Endodermal cell (in vitro differentiated cells): Measurements from ENCODE around the gene GALNT16. TPM values are rescaled to one million over a fixed set of nuclear protein-coding genes. Genes with fewer than 3 reads are reported as not detected.

Source experiments
- DNase-seq: peaks from one replicate; pipeline ENCODE4 v3.0.0-alpha.2; 2017
- H3K27ac ChIP-seq: 2 replicates; pipeline ENCODE4 v1.5.1; 2013; ENCODE audit warnings: mild to moderate bottlenecking, low read depth, low read length, moderate library complexity
- H3K27me3 ChIP-seq: 2 replicates; pipeline ENCODE4 v1.6.1; 2013; ENCODE audit warnings: mild to moderate bottlenecking, low read length, moderate library complexity; ENCODE audit not compliant: insufficient read depth, control insufficient read depth, poor library complexity, severe bottlenecking
- H3K36me3 ChIP-seq: 2 replicates; pipeline ENCODE4 v1.7.0; 2013; ENCODE audit warnings: mild to moderate bottlenecking, low read length, moderate library complexity; ENCODE audit not compliant: control insufficient read depth, insufficient read depth
- H3K4me1 ChIP-seq: one replicate; pipeline ENCODE4 v1.7.0; 2013; ENCODE audit warnings: low read length; ENCODE audit not compliant: control insufficient read depth, insufficient read depth
- H3K4me3 ChIP-seq: 2 replicates; pipeline ENCODE4 v1.5.1; 2013; ENCODE audit warnings: mild to moderate bottlenecking, low read length, moderate library complexity
- H3K9ac ChIP-seq: 2 replicates; pipeline ENCODE4 v1.6.1; 2013; ENCODE audit warnings: mild to moderate bottlenecking, low read length, moderate library complexity; ENCODE audit not compliant: poor library complexity, severe bottlenecking; ENCODE audit errors: extremely low read depth
- H3K9me3 ChIP-seq: 2 replicates; pipeline ENCODE4 v1.6.1; 2013; ENCODE audit warnings: mild to moderate bottlenecking, low read length, moderate library complexity; ENCODE audit not compliant: control insufficient read depth
- H3K27ac Mint-ChIP-seq: 2 replicates; pipeline ENCODE4 v1.8.0; 2020; ENCODE audit warnings: mixed read lengths
- H3K27me3 Mint-ChIP-seq: 2 replicates; pipeline ENCODE4 v1.8.0; 2021; ENCODE audit warnings: mild to moderate bottlenecking, mixed read lengths; ENCODE audit not compliant: insufficient read depth
- H3K36me3 Mint-ChIP-seq: 2 replicates; pipeline ENCODE4 v1.8.0; 2020; ENCODE audit warnings: low read depth, mixed read lengths
- H3K4me1 Mint-ChIP-seq: 2 replicates; pipeline ENCODE4 v1.8.0; 2020; ENCODE audit warnings: mixed read lengths
- H3K4me3 Mint-ChIP-seq: 2 replicates; pipeline ENCODE4 v1.8.0; 2020; ENCODE audit warnings: mild to moderate bottlenecking, moderate library complexity, mixed read lengths
- H3K9me3 Mint-ChIP-seq: 2 replicates; pipeline ENCODE4 v1.8.0; 2020; ENCODE audit warnings: mild to moderate bottlenecking, mixed read lengths
- CTCF ChIP-seq: fragments of 200-600 bp; sonication (generic); conservative IDR thresholded peaks from 2 replicates; pipeline ENCODE4 v1.5.0; 2021; ENCODE audit warnings: antibody characterized with exemption, mild to moderate bottlenecking
- WGBS, 2 experiments: methylation state at CpG; one replicate each; pipeline versions ENCODE4 v1.1.5 to v1.1.7; 2013; ENCODE audit warnings: missing lambda C conversion rate in 2 of 2, mixed read lengths in 1 of 2; ENCODE audit not compliant: insufficient coverage in 1 of 2, insufficient read length in 1 of 2; 5-methylcytosine and 5-hydroxymethylcytosine counted together
- total RNA-seq, 2 donors: library from RNA; stranded (reverse); fragmentation: NEBNext Ultra II Directional in 1 of 2; extraction: Animal tissue kit (Norgen Biotek cat#: 25700) in 1 of 2; gene quantifications; 2 replicates in 1 of 2; 3 replicates in 1 of 2; pipeline ENCODE4 v1.2.1, GENCODE V29; 2021

GALNT16 gene
- total RNA-seq, 2 donors from 2014 or later: 2.2 to 8.0 TPM

DNA sequence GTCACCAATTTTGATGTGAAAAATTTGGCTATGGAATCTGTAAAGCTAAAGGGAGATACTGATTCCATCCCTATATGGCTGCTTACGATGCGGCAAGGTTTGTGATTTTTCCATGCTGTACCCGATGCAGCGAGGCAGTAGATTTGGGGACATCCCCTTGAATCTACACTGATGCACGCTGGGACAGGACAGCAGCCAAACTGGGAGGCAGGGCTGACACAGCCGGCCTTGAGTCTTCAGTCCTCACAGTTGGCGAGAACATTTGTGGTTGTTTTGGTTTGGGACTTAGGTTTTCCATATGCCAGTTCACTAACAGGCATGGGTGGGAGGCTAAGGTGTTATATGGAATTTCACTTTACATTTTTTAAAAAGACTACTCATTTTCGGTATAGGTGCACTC lies 3.8 kb downstream of the GALNT16 start:
- no peaks in the 10 kb centered on the region for H3K9me3 ChIP-seq
- H3K4me3 Mint-ChIP-seq: no peak overlapping the region
- H3K36me3 ChIP-seq: no peaks in the 10 kb centered on the region
- no peak overlapping the region for H3K9ac ChIP-seq
- no peaks in the 10 kb centered on the region for H3K36me3 Mint-ChIP-seq
- 92 to 100% methylated on average over 1 to 8 of the region's 8 CpGs for WGBS, 2 experiments
- no peak for TF ChIP-seq CTCF
- H3K27me3 Mint-ChIP-seq: peaks cover 44% of the 10 kb centered on the region
- no peak overlapping the region for H3K27ac Mint-ChIP-seq
- peaks cover 18% of the 10 kb centered on the region for H3K4me1 Mint-ChIP-seq
- H3K27me3 ChIP-seq: peaks cover 6% of the 10 kb centered on the region
- no peak overlapping the region for H3K27ac ChIP-seq
- H3K9me3 Mint-ChIP-seq: no peaks in the 10 kb centered on the region
- no peak overlapping the region for H3K4me3 ChIP-seq
- no peak for DNase-seq
- peaks cover 9% of the 10 kb centered on the region for H3K4me1 ChIP-seq

GRCh38 chr14:69266572-69267345 lies 6.8 kb downstream of the GALNT16 start:
- 89 to 92% methylated on average over 5 to 8 of the region's 8 CpGs for WGBS, 2 experiments
- peaks cover under 1% of the 10 kb centered on the region for H3K4me1 ChIP-seq
- H3K4me3 ChIP-seq: no peak overlapping the region
- TF ChIP-seq CTCF: no peak
- H3K9ac ChIP-seq: no peak overlapping the region
- H3K27ac ChIP-seq: no peak overlapping the region
- H3K4me3 Mint-ChIP-seq: no peak overlapping the region
- no peaks in the 10 kb centered on the region for H3K27me3 ChIP-seq
- no peaks in the 10 kb centered on the region for H3K9me3 Mint-ChIP-seq
- H3K36me3 Mint-ChIP-seq: no peaks in the 10 kb centered on the region
- peaks cover 8% of the 10 kb centered on the region for H3K4me1 Mint-ChIP-seq
- H3K9me3 ChIP-seq: no peaks in the 10 kb centered on the region
- peaks cover 27% of the 10 kb centered on the region for H3K27me3 Mint-ChIP-seq
- H3K27ac Mint-ChIP-seq: no peak overlapping the region
- DNase-seq: no peak
- H3K36me3 ChIP-seq: no peaks in the 10 kb centered on the region

GRCh38 chr14:69267492-69267891 lies 7.5 kb downstream of the GALNT16 start:
- Histone ChIP-seq H3K4me1 (no peaks in the 10 kb centered on the region), H3K27me3 (no peaks in the 10 kb centered on the region), H3K36me3 (no peaks in the 10 kb centered on the region), H3K27ac (no peak overlapping the region), H3K9ac (no peak overlapping the region), H3K9me3 (no peaks in the 10 kb centered on the region), H3K4me3 (no peak overlapping the region)
- H3K27ac Mint-ChIP-seq: no peak overlapping the region
- no peaks in the 10 kb centered on the region for H3K36me3 Mint-ChIP-seq
- DNase-seq: no peak
- H3K27me3 Mint-ChIP-seq: peaks cover 20% of the 10 kb centered on the region
- TF ChIP-seq CTCF: no peak
- no peak overlapping the region for H3K4me3 Mint-ChIP-seq
- peaks cover 2% of the 10 kb centered on the region for H3K4me1 Mint-ChIP-seq
- 92 to 96% methylated on average over 4 of the region's 4 CpGs for WGBS, 2 experiments
- H3K9me3 Mint-ChIP-seq: no peaks in the 10 kb centered on the region
